Ovary (tissue), 9 donors: ENCODE data around the gene SPSB1. TPM values are rescaled to one million over a fixed set of nuclear protein-coding genes. Genes with fewer than 3 reads are reported as not detected.

Experiments used
- DNase-seq, 5 donors: peaks; one replicate each; pipeline ENCODE4 v3.0.0-alpha.2; 2019 to 2020
- H3K27ac ChIP-seq, 2 donors: fragments of 200-600 bp; one replicate each; pipeline versions ENCODE4 v1.5.1 to v1.8.0; 2019 to 2022
- H3K27me3 ChIP-seq: fragments of 200-600 bp; one replicate; pipeline ENCODE4 v1.8.0; 2022
- H3K36me3 ChIP-seq: fragments of 200-600 bp; sonication (generic); one replicate; pipeline ENCODE4 v1.5.1; 2019
- H3K4me1 ChIP-seq: one replicate; pipeline ENCODE4 v1.8.1; 2013; ENCODE audit warnings: mild to moderate bottlenecking, moderate library complexity; ENCODE audit not compliant: insufficient read depth
- H3K4me3 ChIP-seq: fragments of 200-600 bp; sonication (generic); one replicate; pipeline ENCODE4 v1.5.1; 2017
- H3K9me3 ChIP-seq, 2 donors: fragments of 200-600 bp in 1 of 2; sonication (generic) in 1 of 2; one replicate each; pipeline versions ENCODE4 v1.5.1 to v1.8.1; 2013 to 2019; ENCODE audit warnings: mild to moderate bottlenecking in 1 of 2, moderate library complexity in 1 of 2
- EP300 ChIP-seq: sonication (generic); formaldehyde crosslinking; IDR thresholded peaks from one replicate; pipeline ENCODE4 v1.6.1; 2017; ENCODE audit warnings: antibody characterized with exemption
- POLR2A ChIP-seq: fragments of 450-650 bp; IDR thresholded peaks from one replicate; pipeline ENCODE4 v1.6.1; 2017; ENCODE audit warnings: antibody characterized with exemption, mild to moderate bottlenecking, moderate library complexity
- WGBS, 3 donors: extraction: QIAGEN DNeasy Blood & Tissue Kit in 1 of 3; methylation state at CpG; one replicate each; pipeline versions ENCODE4 v1.1.5 to v1.1.7; 2013 to 2017; 5-methylcytosine and 5-hydroxymethylcytosine counted together
- intact Hi-C, 4 donors: fragments of 100-400 bp; cut with DNase I; formaldehyde crosslinking; loops; one replicate each; pipeline versions ENCODE4 v1.11.0 to v1.15.1; 2022 to 2023
- polyA plus RNA-seq, 2 donors: library from polyadenylated mRNA; stranded (reverse); fragments of 200-250 nt in 1 of 2; fragments of 350-450 nt in 1 of 2; fragmentation: Illumina TruSeq in 1 of 2; extraction: RNeasy Lipid Tissue Mini Kit (QIAGEN cat#74804) in 1 of 2; gene quantifications; one replicate each; pipeline ENCODE4 v1.2.3, GENCODE V29; 2013 to 2014
- total RNA-seq, 7 donors: library from RNA; depleted of rRNA in 2 of 7; stranded (reverse); fragments of >200 nt in 2 of 7; fragmentation: NEBNext Ultra II Directional in 3 of 7; extraction: Animal tissue kit (Norgen Biotek cat#: 25700) in 3 of 7; gene quantifications; one replicate each; pipeline versions ENCODE4 v1.1.0 to v1.2.4, GENCODE V29; 2016 to 2023
- TF ChIP-seq, protein P1 (sequence below), 3 donors: fragments of 450-650 bp in 2 of 3; fragments of 200-600 bp in 1 of 3; IDR thresholded peaks; one replicate each; pipeline versions ENCODE4 v1.5.1 to v1.8.0; 2016 to 2022; ENCODE audit warnings: antibody characterized with exemption in 3 of 3, mild to moderate bottlenecking in 1 of 3
- donor health status: DM: no; HTN: no; CAD: no; lungs with moderate emphysema.
- donor health status: DM: no; HTN: no; CAD: no.
- donor health status: Bipolar disorder and iron deficiency.
- donor health status: DM: yes; HTN: yes; CAD: no.
- donor health status: DM: no; HTN: no; CAD: no.
- donor health status: DM: yes; HTN: yes; CAD: no.

The SPSB1 gene
- total and polyA plus RNA-seq, 9 donors = 20.4 to 69.6 (median 34.4) TPM

DNA sequence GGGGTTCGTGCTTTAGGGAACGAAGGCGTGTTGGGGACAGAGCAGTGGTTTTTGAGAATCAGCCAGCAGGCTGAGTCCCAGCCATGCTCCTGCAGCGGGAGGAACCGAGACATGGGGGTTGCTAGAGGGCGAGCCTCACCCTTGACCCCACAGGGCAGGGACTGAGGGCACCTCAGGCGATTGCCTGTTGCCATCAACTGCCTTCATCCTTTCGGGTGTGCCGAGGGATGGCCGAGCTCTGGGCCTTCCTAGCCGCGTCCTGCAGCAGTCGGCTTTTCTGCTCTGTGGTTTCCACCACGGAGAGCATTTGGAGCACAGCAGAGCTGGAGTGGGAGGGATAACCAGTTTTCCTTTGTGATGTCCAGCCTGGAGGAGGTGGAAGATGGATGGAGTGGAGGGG, 13.3 kb downstream of the SPSB1 start:
- no peak for DNase-seq
- 75 to 83% (median 78%) methylated on average over 14 of the region's 14 CpGs for WGBS, 3 donors
- Histone ChIP-seq H3K27ac (no peak overlapping the region), H3K4me1 (peaks cover 21% of the 10 kb centered on the region), H3K36me3 (no peaks in the 10 kb centered on the region), H3K27me3 (no peaks in the 10 kb centered on the region), H3K4me3 (no peak overlapping the region), H3K9me3 (no peaks in the 10 kb centered on the region)
- no peak for TF ChIP-seq POLR2A
- TF ChIP-seq, protein P1, sequence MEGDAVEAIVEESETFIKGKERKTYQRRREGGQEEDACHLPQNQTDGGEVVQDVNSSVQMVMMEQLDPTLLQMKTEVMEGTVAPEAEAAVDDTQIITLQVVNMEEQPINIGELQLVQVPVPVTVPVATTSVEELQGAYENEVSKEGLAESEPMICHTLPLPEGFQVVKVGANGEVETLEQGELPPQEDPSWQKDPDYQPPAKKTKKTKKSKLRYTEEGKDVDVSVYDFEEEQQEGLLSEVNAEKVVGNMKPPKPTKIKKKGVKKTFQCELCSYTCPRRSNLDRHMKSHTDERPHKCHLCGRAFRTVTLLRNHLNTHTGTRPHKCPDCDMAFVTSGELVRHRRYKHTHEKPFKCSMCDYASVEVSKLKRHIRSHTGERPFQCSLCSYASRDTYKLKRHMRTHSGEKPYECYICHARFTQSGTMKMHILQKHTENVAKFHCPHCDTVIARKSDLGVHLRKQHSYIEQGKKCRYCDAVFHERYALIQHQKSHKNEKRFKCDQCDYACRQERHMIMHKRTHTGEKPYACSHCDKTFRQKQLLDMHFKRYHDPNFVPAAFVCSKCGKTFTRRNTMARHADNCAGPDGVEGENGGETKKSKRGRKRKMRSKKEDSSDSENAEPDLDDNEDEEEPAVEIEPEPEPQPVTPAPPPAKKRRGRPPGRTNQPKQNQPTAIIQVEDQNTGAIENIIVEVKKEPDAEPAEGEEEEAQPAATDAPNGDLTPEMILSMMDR (IDR thresholded peaks at IDR 0.05) = no peak
- TF ChIP-seq EP300 = no peak
- intact Hi-C loops = loop anchor here in 1 of 4 donors (10.0 kb wide), 1 partner anchor 49 kb away; no protein-coding TSS in a partner anchor

GRCh38 chr1:9307303-9307702, 14.6 kb downstream of the SPSB1 start:
- Histone ChIP-seq H3K4me3 (no peak overlapping the region), H3K36me3 (no peaks in the 10 kb centered on the region), H3K9me3 (no peaks in the 10 kb centered on the region), H3K27me3 (no peaks in the 10 kb centered on the region), H3K4me1 (peaks cover 24% of the 10 kb centered on the region), H3K27ac (no peak overlapping the region)
- DNase-seq = no peak
- TF ChIP-seq EP300 (no peak), POLR2A (no peak)
- WGBS, 3 donors = 80 to 85% (median 85%) methylated on average over 10 of the region's 10 CpGs
- intact Hi-C loops = loop anchor here in 1 of 4 donors (10.0 kb wide), 1 partner anchor 47 kb away; no protein-coding TSS in a partner anchor

DNA sequence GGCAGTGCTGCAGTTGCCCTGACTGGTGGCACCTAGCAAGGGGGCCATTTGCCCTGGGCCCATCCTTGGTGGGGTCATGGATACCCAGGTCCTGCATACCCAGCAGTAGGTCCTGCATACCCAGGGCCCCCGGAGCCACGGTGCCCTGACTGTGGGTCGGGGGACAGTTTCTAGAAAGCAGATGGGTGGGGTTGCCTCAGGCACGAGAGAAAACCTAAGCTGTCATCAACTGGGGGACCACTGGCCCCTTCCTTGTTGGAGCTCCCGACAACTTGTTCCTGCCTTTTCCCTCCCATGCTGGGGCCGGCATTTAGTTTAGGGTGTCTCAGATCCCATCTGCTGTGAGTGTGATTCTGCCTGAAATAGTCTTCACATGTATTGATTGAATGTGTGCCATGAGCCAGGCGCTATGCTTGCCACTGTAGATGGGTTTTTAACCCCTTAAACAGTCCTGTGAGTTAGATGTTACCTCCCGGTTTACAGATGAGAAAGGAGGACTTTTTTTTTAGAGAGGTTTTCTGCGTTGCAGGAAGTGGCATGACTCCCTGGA, 15.6 kb downstream of the SPSB1 start:
- Histone ChIP-seq H3K27me3 (no peaks in the 10 kb centered on the region), H3K9me3 (no peaks in the 10 kb centered on the region), H3K36me3 (no peaks in the 10 kb centered on the region), H3K27ac (no peak overlapping the region), H3K4me3 (no peak overlapping the region), H3K4me1 (peaks cover 21% of the 10 kb centered on the region)
- WGBS, 3 donors = 59 to 70% (median 68%) methylated on average over 9 of the region's 9 CpGs
- intact Hi-C loops = loop anchor here in 1 of 4 donors (10.0 kb wide), 1 partner anchor 46 kb away; no protein-coding TSS in a partner anchor
- TF ChIP-seq, protein P1 (IDR thresholded peaks at IDR 0.05) = no peak
- no peak for TF ChIP-seq EP300
- no peak for DNase-seq

GRCh38 chr1:9309080-9309479, 16.4 kb downstream of the SPSB1 start:
- H3K4me1 ChIP-seq = peaks cover 21% of the 10 kb centered on the region

GRCh38 chr1:9309991-9310390, 17.3 kb downstream of the SPSB1 start:
- no peak overlapping the region for H3K27ac ChIP-seq
- intact Hi-C loops = loop anchor here in 1 of 4 donors (10.0 kb wide), 1 partner anchor 45 kb away; no protein-coding TSS in a partner anchor
- no peaks in the 10 kb centered on the region for H3K36me3 ChIP-seq
- H3K27me3 ChIP-seq = no peaks in the 10 kb centered on the region
- no peaks in the 10 kb centered on the region for H3K9me3 ChIP-seq
- peaks cover 21% of the 10 kb centered on the region for H3K4me1 ChIP-seq
- no peak overlapping the region for H3K4me3 ChIP-seq
- no peak for TF ChIP-seq POLR2A
- TF ChIP-seq, protein P1 (IDR thresholded peaks at IDR 0.05) = no peak
- TF ChIP-seq EP300 = no peak
- no peak for DNase-seq
- 83 to 86% (median 83%) methylated on average over 7 of the region's 7 CpGs for WGBS, 3 donors

More at GRCh38 chr1:9309080-9309479, 16.4 kb downstream of the SPSB1 start:
- WGBS, 3 donors = 86 to 94% (median 90%) methylated on average over 8 of the region's 8 CpGs
- no peaks in the 10 kb centered on the region for H3K36me3 ChIP-seq
- DNase-seq = no peak
- H3K9me3 ChIP-seq = no peaks in the 10 kb centered on the region
- H3K27ac ChIP-seq = no peak overlapping the region
- no peaks in the 10 kb centered on the region for H3K27me3 ChIP-seq
- intact Hi-C loops = loop anchor here in 1 of 4 donors (10.0 kb wide), 1 partner anchor 46 kb away; no protein-coding TSS in a partner anchor
- TF ChIP-seq POLR2A (no peak), EP300 (no peak)
- TF ChIP-seq, protein P1 (IDR thresholded peaks at IDR 0.05) = no peak
- H3K4me3 ChIP-seq = no peak overlapping the region
